ENCODE results near the gene TST.

The TST gene

GRCh38 chr22:36988075-36988832, 31.0 kb downstream of the TST start:
- no peak for DNase-seq (ENCODE audit: extremely low read depth in 1 of 2, low read depth in 1 of 2)

- DNase-seq (ENCODE audit: extremely low read depth in 1 of 2, low read depth in 1 of 2) = no peak
These were observed 32.9 kb downstream of the TST start for GRCh38 chr22:36986242-36986821.

- DNase-seq (ENCODE audit: extremely low read depth in 1 of 2, low read depth in 1 of 2) = no peak
These were observed 33.9 kb downstream of the TST start for GRCh38 chr22:36985211-36985889.

GRCh38 chr22:36982136-36982535, 37.1 kb downstream of the TST start:
- DNase-seq (ENCODE audit: extremely low read depth in 1 of 2, low read depth in 1 of 2) = no peak

- DNase-seq (ENCODE audit: extremely low read depth in 1 of 2, low read depth in 1 of 2) = no peak
These were observed 37.9 kb downstream of the TST start for GRCh38 chr22:36981247-36981775.

- no peak for DNase-seq (ENCODE audit: extremely low read depth in 1 of 2, low read depth in 1 of 2)
These were observed 40.0 kb downstream of the TST start for GRCh38 chr22:36979016-36979910.

- peak; percentile 75 to 87 for DNase-seq (ENCODE audit: extremely low read depth in 1 of 2, low read depth in 1 of 2)
These were observed 41.1 kb downstream of the TST start for GRCh38 chr22:36977947-36978660.

GRCh38 chr22:36977401-36977861, 41.8 kb downstream of the TST start:
- peak; percentile 52 to 75 for DNase-seq (ENCODE audit: extremely low read depth in 1 of 2, low read depth in 1 of 2)

GRCh38 chr22:36976606-36977005, 42.6 kb downstream of the TST start:
- no peak for DNase-seq (ENCODE audit: extremely low read depth in 1 of 2, low read depth in 1 of 2)

GRCh38 chr22:36971341-36972125, 47.7 kb downstream of the TST start:
- no peak for DNase-seq (ENCODE audit: extremely low read depth in 1 of 2, low read depth in 1 of 2)

GRCh38 chr22:36968249-36968964, 50.8 kb downstream of the TST start:
- no peak for DNase-seq (ENCODE audit: extremely low read depth in 1 of 2, low read depth in 1 of 2)

GRCh38 chr22:36966851-36967540, 52.3 kb downstream of the TST start:
- no peak for DNase-seq (ENCODE audit: extremely low read depth in 1 of 2, low read depth in 1 of 2)

GRCh38 chr22:36965696-36966095, 53.6 kb downstream of the TST start:
- no peak for DNase-seq (ENCODE audit: extremely low read depth in 1 of 2, low read depth in 1 of 2)

GRCh38 chr22:36964106-36964505, 55.1 kb downstream of the TST start:
- no peak for DNase-seq (ENCODE audit: extremely low read depth in 1 of 2, low read depth in 1 of 2)

- DNase-seq (ENCODE audit: extremely low read depth in 1 of 2, low read depth in 1 of 2) = no peak
These were observed 55.9 kb downstream of the TST start for GRCh38 chr22:36963302-36963701.

- no peak for DNase-seq (ENCODE audit: extremely low read depth in 1 of 2, low read depth in 1 of 2)
These were observed 57.6 kb downstream of the TST start for GRCh38 chr22:36961626-36962025.

Measured in activated CD8-positive, alpha-beta memory T cell treated with anti-CD3 and anti-CD28 coated beads for 1 hour (primary cell).